A549 (cell line): ENCODE measurements around the gene CAPN6. TPM values are rescaled to one million over a fixed set of nuclear protein-coding genes. Genes with fewer than 3 reads are reported as not detected.

ENCODE experiments used
- ATAC-seq, 2 experiments: fragments of 200-7000 bp in 1 of 2; fragments of >200 bp in 1 of 2; cut with Nextera tagmentation in 1 of 2; cut with Tn5 transposase in 1 of 2; 3 replicates each; pipeline versions ENCODE4 v1.8.0 to v1.9.1; 2018 to 2020; ENCODE audit warnings: mild to moderate bottlenecking in 1 of 2, moderate library complexity in 1 of 2
- CTCF ChIA-PET: fragments of 300-600 bp; sonication (Branson Sonifier 250); formaldehyde crosslinking; extraction: SDS; loops from one replicate; lab custom pipeline; 2021; ENCODE audit warnings: antibody characterized with exemption, inconsistent platforms; lab: Yijun Ruan, JAX
- POLR2A ChIA-PET: fragments of 350-600 bp; formaldehyde crosslinking; extraction: SDS; loops from one replicate; lab custom pipeline; 2021; ENCODE audit warnings: antibody characterized with exemption, inconsistent platforms; lab: Yijun Ruan, JAX
- DNase-seq, 2 experiments: peaks; one replicate each; pipeline versions ENCODE4 v3.0.0 to v3.0.0-alpha.2; 2011 to 2016; ENCODE audit warnings: low read depth in 1 of 2, low spot score in 1 of 2
- FAIRE-seq: peaks from 2 replicates; lab custom pipeline; 2011; peaks lifted over from hg19 to GRCh38; lab: Jason Lieb, UNC
- H3K27ac ChIP-seq, 2 experiments: fragments of >200 bp; sonication (Bioruptor Twin); formaldehyde crosslinking; 3 replicates each; pipeline ENCODE4 v1.5.1; 2016 to 2017
- H3K4me1 ChIP-seq: fragments of >200 bp; sonication (Bioruptor Twin); formaldehyde crosslinking; 3 replicates; pipeline ENCODE4 v1.6.1; 2016
- H3K4me2 ChIP-seq: fragments of >200 bp; sonication (Bioruptor Twin); formaldehyde crosslinking; 3 replicates; pipeline ENCODE4 v1.6.1; 2016
- H3K4me3 ChIP-seq: fragments of >200 bp; sonication (Bioruptor Twin); formaldehyde crosslinking; 3 replicates; pipeline ENCODE4 v1.5.1; 2016
- H3K9me3 ChIP-seq: fragments of >200 bp; sonication (Bioruptor Twin); formaldehyde crosslinking; 3 replicates; pipeline ENCODE4 v1.6.1; 2016
- CBX2 ChIP-seq: fragments of 200-600 bp; sonication (generic); IDR thresholded peaks from 2 replicates; pipeline ENCODE4 v1.6.1; 2016; ENCODE audit warnings: low read depth, mild to moderate bottlenecking, borderline replicate concordance
- CHD4 ChIP-seq: fragments of 200-600 bp; sonication (generic); IDR thresholded peaks from 2 replicates; pipeline ENCODE4 v1.6.1; 2016; ENCODE audit warnings: antibody characterized with exemption, mild to moderate bottlenecking, borderline replicate concordance
- ESRRA ChIP-seq: fragments of 150-350 bp; IDR thresholded peaks from 2 replicates; pipeline ENCODE4 v1.6.1; 2014; ENCODE audit warnings: mild to moderate bottlenecking, low read length, borderline replicate concordance
- FOSL2 ChIP-seq, 2 experiments: fragments of 450-650 bp in 1 of 2; fragments of >200 bp in 1 of 2; sonication (Bioruptor Twin) in 1 of 2; formaldehyde crosslinking; IDR thresholded peaks; 2 replicates each; pipeline versions ENCODE4 v1.5.0 to v1.6.1; 2016 to 2020; ENCODE audit warnings: mild to moderate bottlenecking in 1 of 2, moderate library complexity in 1 of 2
- HDAC2 ChIP-seq: fragments of 200-600 bp; sonication (generic); IDR thresholded peaks from 2 replicates; pipeline ENCODE4 v1.6.1; 2016
- HOXA7 ChIP-seq: fragments of 250-450 bp; sonication (Bioruptor Pico); IDR thresholded peaks from 2 replicates; pipeline ENCODE4 v1.5.0; 2020; ENCODE audit warnings: mild to moderate bottlenecking, moderate library complexity
- HOXB5 ChIP-seq: fragments of 250-450 bp; sonication (Bioruptor Pico); IDR thresholded peaks from 2 replicates; pipeline ENCODE4 v1.5.0; 2020; ENCODE audit warnings: mild to moderate bottlenecking, moderate library complexity
- JUN ChIP-seq, 2 experiments: fragments of >200 bp; sonication (Bioruptor Twin); formaldehyde crosslinking; IDR thresholded peaks; 2 replicates in 1 of 2; 3 replicates in 1 of 2; pipeline ENCODE4 v1.6.1; 2016 to 2017
- JUNB ChIP-seq: fragments of >200 bp; sonication (Bioruptor Twin); formaldehyde crosslinking; IDR thresholded peaks from 2 replicates; pipeline ENCODE4 v1.6.1; 2016
- MAFK ChIP-seq: fragments of 450-650 bp; IDR thresholded peaks from 2 replicates; pipeline ENCODE4 v1.6.1; 2014; ENCODE audit not compliant: partially characterized antibody
- MAZ ChIP-seq: fragments of 150-350 bp; IDR thresholded peaks from 2 replicates; pipeline ENCODE4 v1.6.1; 2014; ENCODE audit warnings: antibody characterized with exemption, low read depth, low read length, borderline replicate concordance
- MYC ChIP-seq: IDR thresholded peaks from 2 replicates; pipeline ENCODE4 v1.6.1; 2012; ENCODE audit warnings: mild to moderate bottlenecking, inconsistent platforms, low read length, improper control_type of control experiment, borderline replicate concordance
- NFE2L2 ChIP-seq: fragments of 150-350 bp; conservative IDR thresholded peaks from 2 replicates; pipeline ENCODE4 v1.6.1; 2014; ENCODE audit warnings: low read length
- NPAS2 ChIP-seq: fragments of 250-450 bp; sonication (Bioruptor Pico); IDR thresholded peaks from 2 replicates; pipeline ENCODE4 v1.8.0; 2022; ENCODE audit warnings: mild to moderate bottlenecking, moderate library complexity, borderline replicate concordance
- PHF8 ChIP-seq: fragments of 200-600 bp; sonication (generic); IDR thresholded peaks from 2 replicates; pipeline ENCODE4 v1.6.1; 2016; ENCODE audit warnings: low read depth, mild to moderate bottlenecking, antibody characterized with exemption, moderate library complexity, borderline replicate concordance
- POLR2A ChIP-seq: IDR thresholded peaks from 2 replicates; pipeline ENCODE4 v1.6.1; 2012; ENCODE audit warnings: mild to moderate bottlenecking, low read length
- POLR2AphosphoS2 ChIP-seq: conservative IDR thresholded peaks from 2 replicates; pipeline ENCODE4 v1.6.1; 2012; ENCODE audit warnings: low read length, improper control_type of control experiment, inconsistent platforms
- RAD21 ChIP-seq, 2 experiments: fragments of >200 bp in 1 of 2; sonication (Bioruptor Twin) in 1 of 2; formaldehyde crosslinking in 1 of 2; IDR thresholded peaks in 1 of 2; conservative IDR thresholded peaks in 1 of 2; 2 replicates in 1 of 2; 3 replicates in 1 of 2; pipeline ENCODE4 v1.6.1; 2012 to 2018; ENCODE audit warnings: inconsistent platforms in 1 of 2
- RARB ChIP-seq: fragments of 250-450 bp; sonication (Bioruptor Pico); IDR thresholded peaks from 2 replicates; pipeline ENCODE4 v1.8.0; 2021; ENCODE audit warnings: mild to moderate bottlenecking, moderate library complexity
- RCOR1 ChIP-seq: fragments of 150-350 bp; IDR thresholded peaks from 2 replicates; pipeline ENCODE4 v1.6.1; 2014; ENCODE audit warnings: antibody characterized with exemption, low read length, low read depth
- SMC3 ChIP-seq: fragments of >200 bp; sonication (Bioruptor Twin); formaldehyde crosslinking; IDR thresholded peaks from 3 replicates; pipeline ENCODE4 v1.6.1; 2018; ENCODE audit warnings: inconsistent platforms
- ZC3H11A ChIP-seq: fragments of 450-650 bp; IDR thresholded peaks from 2 replicates; pipeline ENCODE4 v1.6.1; 2014; ENCODE audit warnings: antibody characterized with exemption, mild to moderate bottlenecking
- ZFP36 ChIP-seq: fragments of 450-650 bp; IDR thresholded peaks from 2 replicates; pipeline ENCODE4 v1.6.1; 2014; ENCODE audit warnings: borderline replicate concordance; ENCODE audit not compliant: partially characterized antibody
- ZSCAN20 ChIP-seq: fragments of 250-450 bp; sonication (Bioruptor Pico); IDR thresholded peaks from 2 replicates; pipeline ENCODE4 v1.8.0; 2022; ENCODE audit warnings: mild to moderate bottlenecking, moderate library complexity
- WGBS: methylation state at CpG from one replicate; pipeline ENCODE4 v1.1.6; 2017; ENCODE audit errors: missing lambda C conversion rate; 5-methylcytosine and 5-hydroxymethylcytosine counted together
- polyA plus RNA-seq, 4 experiments: library from polyadenylated mRNA; depleted of rRNA in 3 of 4; stranded (reverse); fragments of >200 nt; fragmentation: RNase III in 1 of 4; extraction: RNeasy Plus Mini Kit Qiagen cat#74134 plus additional on column Dnase treatment in 1 of 4; gene quantifications; 2 replicates in 3 of 4; 3 replicates in 1 of 4; pipeline ENCODE4 v1.2.3, GENCODE V29; 2011 to 2017
- TF ChIP-seq, protein P1 (sequence below): fragments of 150-350 bp; IDR thresholded peaks from 2 replicates; pipeline ENCODE4 v1.6.1; 2014; ENCODE audit warnings: low read depth, mild to moderate bottlenecking, low read length
- TF ChIP-seq, protein P2 (sequence below): fragments of >200 bp; sonication (Bioruptor Twin); formaldehyde crosslinking; IDR thresholded peaks from 3 replicates; pipeline ENCODE4 v1.5.1; 2016
- TF ChIP-seq, protein P3 (sequence below): IDR thresholded peaks from 2 replicates; pipeline ENCODE4 v1.6.1; 2012; ENCODE audit warnings: low read depth, borderline replicate concordance
- TF ChIP-seq, protein P4 (sequence below): fragments of >200 bp; sonication (Bioruptor Twin); formaldehyde crosslinking; IDR thresholded peaks from 3 replicates; pipeline ENCODE4 v1.6.1; 2016

CAPN6 gene
- polyA plus RNA-seq, 2 of the 4 experiments (the other 2 are of a cell fraction), result not detected

DNA sequence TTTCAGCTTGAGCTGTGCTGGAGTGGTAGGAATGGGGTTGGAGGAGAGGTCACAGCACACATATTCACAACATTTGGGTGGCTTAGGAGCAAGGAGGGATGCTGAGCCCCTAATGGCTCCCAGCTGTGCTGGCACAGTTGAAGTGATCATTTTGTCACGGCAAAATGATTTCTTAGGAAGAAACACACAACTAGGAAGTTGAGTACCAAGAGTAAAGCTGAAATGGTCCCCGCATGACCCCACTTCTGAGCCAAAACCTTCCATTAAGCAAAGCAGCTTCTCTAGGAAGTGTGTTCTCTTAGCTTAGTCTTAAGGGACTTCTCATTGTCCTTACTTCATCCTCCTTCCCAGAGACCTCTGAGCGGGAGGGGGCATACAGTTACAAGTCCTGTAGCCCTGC, 12.6 kb downstream of the CAPN6 start (continued):
- no peak for TF ChIP-seq PHF8
- TF ChIP-seq HOXB5 (CRISPR knock-in tag), result no peak
- TF ChIP-seq, all 56 proteins: peak for 0

DNA sequence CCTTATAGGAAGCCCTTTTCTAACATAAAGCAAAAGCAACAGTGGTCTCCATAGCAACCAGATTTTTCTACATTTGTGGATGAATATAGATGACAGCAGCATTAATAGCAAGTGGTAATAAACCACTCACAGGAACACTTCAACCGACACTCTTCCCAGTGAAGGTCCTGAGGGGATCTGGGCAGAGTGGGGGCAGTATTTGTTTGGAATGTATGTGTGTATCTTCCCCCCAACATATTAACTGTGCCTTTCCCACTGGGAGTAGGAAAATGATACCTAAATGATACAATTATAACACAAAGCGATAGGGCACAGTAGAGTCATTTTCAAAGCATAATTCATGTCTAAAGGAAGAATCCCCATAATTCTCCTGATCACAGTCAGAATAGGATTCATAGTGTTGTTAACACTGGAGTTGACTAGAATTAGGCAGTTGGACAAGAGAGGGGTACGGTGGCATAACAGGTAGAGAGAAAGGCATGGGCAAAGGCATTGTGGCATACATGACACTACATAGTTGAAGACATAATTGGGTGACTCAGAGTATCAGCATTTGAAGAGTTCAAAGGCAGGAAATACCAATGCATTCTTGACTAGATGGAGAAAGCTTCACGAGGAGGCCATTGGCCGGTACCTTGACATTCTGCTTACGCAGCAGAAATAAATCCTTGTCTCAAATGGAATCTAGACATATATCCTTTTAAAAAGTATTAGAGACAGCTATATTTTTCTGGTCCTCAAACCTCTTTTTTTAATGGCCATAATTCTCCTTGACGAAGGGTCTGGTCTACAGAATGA, 15.2 kb downstream of the CAPN6 start:
- TF ChIP-seq JUN (IDR thresholded peaks at IDR 0.05), result no peak
- no peak for TF ChIP-seq POLR2AphosphoS2
- peak; percentile 72 for TF ChIP-seq MAFK
- POLR2A ChIA-PET, result no interaction called here
- Histone ChIP-seq H3K4me2 (no peak overlapping the region), H3K4me1 (no peaks in the 10 kb centered on the region), H3K27ac (no peak overlapping the region), H3K9me3 (no peaks in the 10 kb centered on the region), H3K4me3 (no peak overlapping the region)
- CTCF ChIA-PET, result no interaction called here
- ATAC-seq (no peak), FAIRE-seq (peak; percentile 93), DNase-seq (no peak)
- 35% methylated on average over 7 of the region's 7 CpGs for WGBS

DNA sequence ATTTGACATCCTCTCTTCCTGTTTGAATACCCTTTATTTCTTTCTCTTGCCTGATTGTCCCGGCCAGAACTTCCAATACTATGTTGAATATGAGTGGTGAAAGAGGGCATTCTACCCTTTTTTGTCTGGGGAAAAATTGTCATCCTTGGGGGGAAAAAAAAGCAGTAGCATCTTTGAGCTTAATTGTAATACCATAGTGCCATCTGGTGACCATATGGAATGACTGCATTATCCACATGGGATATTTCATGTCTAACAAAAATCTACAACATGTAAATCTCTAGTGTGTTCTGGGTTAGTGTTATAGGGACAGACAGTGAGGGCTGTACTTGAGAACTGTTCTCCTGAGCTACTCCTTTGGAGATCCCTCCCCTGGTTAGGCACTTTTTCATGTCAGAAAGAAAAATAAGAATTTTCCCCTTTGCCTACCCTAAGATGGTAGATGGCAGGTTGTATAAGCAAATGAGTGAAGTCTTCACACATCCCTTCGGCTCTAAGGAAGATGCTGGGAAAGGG, 26.0 kb downstream of the CAPN6 start:
- 6% methylated on average over 2 of the region's 2 CpGs for WGBS
- CTCF ChIA-PET, result interaction anchor here (0.6 to 1.9 kb wide), 20 partner anchors 10 to 826 kb away, joined by 3 to 12 read pairs (median 4); partner anchors contain the start of gene PAK3
- no peak overlapping the region for H3K27ac ChIP-seq
- no peak overlapping the region for H3K4me2 ChIP-seq
- ATAC-seq, result no peak
- H3K4me1 ChIP-seq, result no peaks in the 10 kb centered on the region
- POLR2A ChIA-PET, result no interaction called here
- DNase-seq, result peak; percentile 8 to 12
- no peak overlapping the region for H3K4me3 ChIP-seq
- no peaks in the 10 kb centered on the region for H3K9me3 ChIP-seq
- FAIRE-seq, result no peak
- TF ChIP-seq RCOR1 (no peak), JUNB (no peak), POLR2A (no peak), ESRRA (no peak), MAFK (no peak), FOSL2 (IDR thresholded peaks at IDR 0.05) (no peak), FOSL2 (CRISPR knock-in tag; IDR thresholded peaks at IDR 0.05) (no peak), CBX2 (no peak), CHD4 (no peak), MAZ (no peak), RARB (CRISPR knock-in tag) (no peak), HOXA7 (CRISPR knock-in tag) (no peak), NFE2L2 (no peak), JUN (IDR thresholded peaks at IDR 0.05) (no peak), RAD21 (conservative IDR thresholded peaks at IDR 0.05 in 1 of 2, IDR thresholded peaks at IDR 0.05 in 1 of 2) (peak; percentile 58 to 62), HDAC2 (no peak), MYC (no peak), NPAS2 (CRISPR knock-in tag) (no peak), ZSCAN20 (no peak), ZC3H11A (no peak), SMC3 (peak; percentile 37; the same call in 2 of the 3 replicates), ZFP36 (no peak)
- TF ChIP-seq, protein P1, sequence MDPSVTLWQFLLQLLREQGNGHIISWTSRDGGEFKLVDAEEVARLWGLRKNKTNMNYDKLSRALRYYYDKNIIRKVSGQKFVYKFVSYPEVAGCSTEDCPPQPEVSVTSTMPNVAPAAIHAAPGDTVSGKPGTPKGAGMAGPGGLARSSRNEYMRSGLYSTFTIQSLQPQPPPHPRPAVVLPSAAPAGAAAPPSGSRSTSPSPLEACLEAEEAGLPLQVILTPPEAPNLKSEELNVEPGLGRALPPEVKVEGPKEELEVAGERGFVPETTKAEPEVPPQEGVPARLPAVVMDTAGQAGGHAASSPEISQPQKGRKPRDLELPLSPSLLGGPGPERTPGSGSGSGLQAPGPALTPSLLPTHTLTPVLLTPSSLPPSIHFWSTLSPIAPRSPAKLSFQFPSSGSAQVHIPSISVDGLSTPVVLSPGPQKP, result no peak
- TF ChIP-seq, protein P2, sequence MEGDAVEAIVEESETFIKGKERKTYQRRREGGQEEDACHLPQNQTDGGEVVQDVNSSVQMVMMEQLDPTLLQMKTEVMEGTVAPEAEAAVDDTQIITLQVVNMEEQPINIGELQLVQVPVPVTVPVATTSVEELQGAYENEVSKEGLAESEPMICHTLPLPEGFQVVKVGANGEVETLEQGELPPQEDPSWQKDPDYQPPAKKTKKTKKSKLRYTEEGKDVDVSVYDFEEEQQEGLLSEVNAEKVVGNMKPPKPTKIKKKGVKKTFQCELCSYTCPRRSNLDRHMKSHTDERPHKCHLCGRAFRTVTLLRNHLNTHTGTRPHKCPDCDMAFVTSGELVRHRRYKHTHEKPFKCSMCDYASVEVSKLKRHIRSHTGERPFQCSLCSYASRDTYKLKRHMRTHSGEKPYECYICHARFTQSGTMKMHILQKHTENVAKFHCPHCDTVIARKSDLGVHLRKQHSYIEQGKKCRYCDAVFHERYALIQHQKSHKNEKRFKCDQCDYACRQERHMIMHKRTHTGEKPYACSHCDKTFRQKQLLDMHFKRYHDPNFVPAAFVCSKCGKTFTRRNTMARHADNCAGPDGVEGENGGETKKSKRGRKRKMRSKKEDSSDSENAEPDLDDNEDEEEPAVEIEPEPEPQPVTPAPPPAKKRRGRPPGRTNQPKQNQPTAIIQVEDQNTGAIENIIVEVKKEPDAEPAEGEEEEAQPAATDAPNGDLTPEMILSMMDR, result peak; percentile 50
- TF ChIP-seq, protein P3, sequence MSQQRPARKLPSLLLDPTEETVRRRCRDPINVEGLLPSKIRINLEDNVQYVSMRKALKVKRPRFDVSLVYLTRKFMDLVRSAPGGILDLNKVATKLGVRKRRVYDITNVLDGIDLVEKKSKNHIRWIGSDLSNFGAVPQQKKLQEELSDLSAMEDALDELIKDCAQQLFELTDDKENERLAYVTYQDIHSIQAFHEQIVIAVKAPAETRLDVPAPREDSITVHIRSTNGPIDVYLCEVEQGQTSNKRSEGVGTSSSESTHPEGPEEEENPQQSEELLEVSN, result no peak
- TF ChIP-seq, protein P4, sequence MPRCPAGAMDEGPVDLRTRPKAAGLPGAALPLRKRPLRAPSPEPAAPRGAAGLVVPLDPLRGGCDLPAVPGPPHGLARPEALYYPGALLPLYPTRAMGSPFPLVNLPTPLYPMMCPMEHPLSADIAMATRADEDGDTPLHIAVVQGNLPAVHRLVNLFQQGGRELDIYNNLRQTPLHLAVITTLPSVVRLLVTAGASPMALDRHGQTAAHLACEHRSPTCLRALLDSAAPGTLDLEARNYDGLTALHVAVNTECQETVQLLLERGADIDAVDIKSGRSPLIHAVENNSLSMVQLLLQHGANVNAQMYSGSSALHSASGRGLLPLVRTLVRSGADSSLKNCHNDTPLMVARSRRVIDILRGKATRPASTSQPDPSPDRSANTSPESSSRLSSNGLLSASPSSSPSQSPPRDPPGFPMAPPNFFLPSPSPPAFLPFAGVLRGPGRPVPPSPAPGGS, result no peak
